CD4-positive, alpha-beta T cell treated with Interleukin-4 for 4 hours (primary cell): Measurements from ENCODE around the gene COL27A1.

Experiments used
- DNase-seq: peaks from one replicate; pipeline ENCODE4 v3.0.0-alpha.2; 2020

Gene COL27A1

DNA sequence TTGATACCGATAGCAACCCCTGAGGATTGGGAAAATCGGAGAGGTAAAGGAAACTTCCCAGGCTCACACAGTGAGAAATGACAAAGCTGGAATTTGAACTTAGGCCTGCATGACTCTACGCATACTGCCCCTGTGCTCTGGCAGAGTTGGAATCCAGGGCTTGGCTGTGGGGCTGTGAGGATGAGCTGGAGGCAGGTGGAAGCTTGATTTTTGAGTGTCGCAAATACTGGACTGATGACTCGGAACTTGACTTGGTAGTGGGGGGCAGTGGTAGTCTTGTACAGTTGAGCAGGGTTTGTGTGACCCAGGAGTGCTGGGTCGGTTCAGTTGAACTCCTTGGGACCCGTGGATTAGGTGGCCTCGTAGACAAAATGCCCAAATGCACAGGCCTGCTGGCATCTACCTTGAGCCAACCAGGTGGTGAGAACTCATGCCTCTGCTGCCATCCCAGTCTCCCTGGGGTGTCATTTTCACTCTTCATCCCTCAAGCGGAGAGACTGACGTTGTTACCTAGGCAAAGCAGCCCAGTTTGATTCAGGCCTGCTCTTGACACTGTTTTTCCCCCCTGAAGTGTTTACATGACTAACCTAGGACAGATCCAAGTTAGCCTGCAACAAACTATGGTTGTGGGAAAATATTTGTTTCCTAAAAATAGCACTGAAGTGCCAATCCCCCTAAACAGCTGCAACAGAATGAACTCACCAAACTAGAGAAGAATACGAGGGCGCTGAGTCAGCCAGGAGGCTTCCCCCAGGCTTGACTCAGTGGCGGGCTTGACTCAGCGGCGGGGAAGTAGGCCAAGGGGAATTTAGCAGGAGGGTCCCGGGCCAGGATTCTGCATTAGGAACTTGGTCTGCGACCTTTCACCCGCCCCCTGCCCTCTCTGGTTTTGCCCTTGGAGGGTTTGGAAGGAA is 121.8 kb downstream of the COL27A1 start:
- DNase-seq: no peak

- no peak for DNase-seq
Measured at GRCh38 chr9:114278356-114278755, 123.0 kb downstream of the COL27A1 start.

DNA sequence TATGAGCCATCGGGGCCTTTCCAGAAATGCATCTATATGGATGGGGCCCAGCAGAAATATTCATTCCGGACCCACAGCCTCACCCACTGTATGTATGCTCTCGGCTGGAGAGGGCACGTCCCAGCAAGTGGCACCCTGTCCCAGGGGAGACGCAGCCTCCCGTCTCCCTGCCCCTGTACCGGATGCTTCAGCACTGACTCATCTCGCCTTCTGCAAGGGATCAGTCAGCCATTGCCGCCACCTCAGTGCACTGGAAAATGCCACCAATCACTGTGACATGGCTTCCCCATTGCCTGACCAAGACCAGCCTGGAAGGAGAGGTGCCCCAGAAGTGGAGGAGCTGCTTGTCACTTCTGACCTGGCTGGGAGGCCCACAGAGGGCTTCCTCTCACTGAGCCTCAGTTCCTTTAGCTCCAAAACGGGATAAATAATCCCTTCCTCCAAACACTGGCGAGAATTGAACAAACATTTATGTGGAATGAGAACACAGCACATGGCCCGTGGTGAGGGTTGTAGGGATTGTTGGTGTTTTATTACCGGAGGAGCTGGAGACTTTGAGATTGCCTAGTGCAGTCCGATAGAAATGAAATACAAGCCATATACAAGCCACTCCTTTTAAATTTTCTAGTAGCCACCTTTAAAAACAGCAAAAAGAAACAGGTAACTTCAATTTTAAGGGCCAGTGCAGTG is 123.7 kb downstream of the COL27A1 start:
- no peak for DNase-seq

GRCh38 chr9:114279693-114280092 is 124.4 kb downstream of the COL27A1 start:
- DNase-seq: no peak

GRCh38 chr9:114280636-114281472 is 125.5 kb downstream of the COL27A1 start:
- DNase-seq: no peak

- no peak for DNase-seq
Measured at GRCh38 chr9:114281473-114282103, 126.3 kb downstream of the COL27A1 start.

DNA sequence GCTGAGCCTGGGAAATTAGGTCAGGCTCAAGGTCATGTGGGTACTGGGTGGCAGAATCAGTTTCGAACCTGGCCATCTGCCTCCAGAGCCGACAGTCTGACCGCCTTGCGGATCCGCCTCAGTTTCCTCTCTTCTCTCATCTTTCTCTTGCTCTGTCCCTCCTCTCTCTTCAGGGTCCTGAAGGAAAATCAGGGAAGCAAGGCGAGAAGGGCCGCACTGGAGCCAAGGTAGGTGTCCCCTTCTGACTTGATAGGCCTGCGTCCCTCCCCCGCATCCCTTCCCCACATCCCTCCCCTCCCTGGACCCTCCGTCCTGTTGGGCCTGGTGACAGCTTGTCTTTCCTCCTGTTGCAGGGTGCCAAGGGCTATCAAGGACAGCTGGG is 126.8 kb downstream of the COL27A1 start:
- DNase-seq: no peak

DNA sequence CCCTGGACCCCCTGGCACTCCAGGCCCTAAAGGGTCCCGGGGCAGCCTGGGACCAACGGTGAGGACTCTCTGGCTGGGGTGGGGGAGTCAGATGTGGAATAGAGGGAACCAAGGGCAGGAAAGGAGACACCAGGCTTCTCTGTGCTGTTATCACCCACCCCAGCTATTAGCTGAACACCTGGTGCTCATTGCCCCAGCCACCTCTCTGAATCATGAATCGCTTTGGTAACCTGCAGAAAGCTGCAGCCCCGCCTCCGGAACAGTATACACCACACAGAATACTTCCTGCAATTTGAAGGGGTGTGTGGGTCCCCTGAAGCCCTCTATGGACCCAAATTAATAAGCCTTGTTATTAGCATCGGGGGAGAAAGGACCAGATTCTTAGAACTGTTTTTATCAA is 127.2 kb downstream of the COL27A1 start:
- no peak for DNase-seq

DNA sequence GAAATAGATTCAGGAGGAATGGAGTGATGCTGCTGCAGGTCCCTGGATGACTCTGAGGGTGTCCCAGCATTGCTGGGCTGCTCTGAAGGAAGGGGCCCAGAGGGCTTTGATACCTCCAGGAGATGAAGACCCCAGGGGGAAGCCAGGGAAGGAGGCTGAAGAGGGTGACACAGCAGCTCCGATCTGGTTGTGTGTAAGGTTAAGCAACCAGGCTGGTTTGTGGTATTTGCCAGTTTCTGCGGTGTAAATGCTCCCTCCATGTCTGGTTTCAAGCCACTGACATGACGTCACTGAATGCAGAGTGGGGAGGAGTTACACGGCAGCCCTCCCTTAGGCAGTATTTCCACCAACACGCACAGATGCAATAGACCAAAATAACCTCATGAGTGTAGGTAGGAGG is 127.6 kb downstream of the COL27A1 start:
- peak; percentile 2 for DNase-seq

GRCh38 chr9:114283551-114284111 is 128.3 kb downstream of the COL27A1 start:
- DNase-seq: no peak

DNA sequence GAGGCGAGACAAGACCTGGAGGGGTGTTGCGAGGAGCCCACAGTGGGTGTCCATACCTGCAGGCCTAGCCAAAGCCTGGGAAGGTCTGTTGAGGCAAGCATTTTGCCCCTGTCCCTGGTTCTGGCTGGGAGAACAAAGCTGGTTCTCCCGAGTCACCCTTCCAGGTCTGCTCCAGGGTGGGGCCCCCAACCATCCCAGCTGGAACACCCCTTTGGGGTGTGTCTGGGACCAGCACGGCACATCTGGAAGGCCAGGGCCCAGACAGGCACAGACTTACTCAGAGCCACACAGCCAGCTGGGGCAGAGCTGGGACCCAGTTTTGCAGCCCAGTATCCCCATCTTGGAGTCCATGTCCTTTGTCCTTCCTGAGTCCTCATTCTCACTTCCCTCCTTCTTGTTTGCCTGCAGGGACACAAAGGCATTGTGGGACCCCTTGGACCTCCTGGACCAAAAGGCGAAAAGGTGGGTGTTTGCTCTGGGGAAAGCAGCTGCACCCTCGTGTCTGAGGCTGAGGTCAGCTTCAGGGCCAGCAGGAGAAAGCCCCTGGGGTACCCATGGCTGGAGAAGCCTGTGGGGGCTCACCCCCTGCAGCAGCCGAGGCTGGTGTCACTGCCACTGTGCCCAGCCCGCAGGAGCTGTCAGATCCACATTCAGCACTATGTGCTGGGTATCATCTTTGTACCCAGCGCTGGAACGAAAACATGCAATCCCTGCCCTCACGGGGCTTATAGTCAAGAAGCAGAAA is 129.2 kb downstream of the COL27A1 start:
- no peak for DNase-seq

GRCh38 chr9:114285166-114285867 is 130.0 kb downstream of the COL27A1 start:
- no peak for DNase-seq

GRCh38 chr9:114286146-114286679 is 130.9 kb downstream of the COL27A1 start:
- no peak for DNase-seq

GRCh38 chr9:114287001-114287762 is 131.8 kb downstream of the COL27A1 start:
- DNase-seq: no peak

- no peak for DNase-seq
Measured at GRCh38 chr9:114287763-114288192, 132.4 kb downstream of the COL27A1 start.

DNA sequence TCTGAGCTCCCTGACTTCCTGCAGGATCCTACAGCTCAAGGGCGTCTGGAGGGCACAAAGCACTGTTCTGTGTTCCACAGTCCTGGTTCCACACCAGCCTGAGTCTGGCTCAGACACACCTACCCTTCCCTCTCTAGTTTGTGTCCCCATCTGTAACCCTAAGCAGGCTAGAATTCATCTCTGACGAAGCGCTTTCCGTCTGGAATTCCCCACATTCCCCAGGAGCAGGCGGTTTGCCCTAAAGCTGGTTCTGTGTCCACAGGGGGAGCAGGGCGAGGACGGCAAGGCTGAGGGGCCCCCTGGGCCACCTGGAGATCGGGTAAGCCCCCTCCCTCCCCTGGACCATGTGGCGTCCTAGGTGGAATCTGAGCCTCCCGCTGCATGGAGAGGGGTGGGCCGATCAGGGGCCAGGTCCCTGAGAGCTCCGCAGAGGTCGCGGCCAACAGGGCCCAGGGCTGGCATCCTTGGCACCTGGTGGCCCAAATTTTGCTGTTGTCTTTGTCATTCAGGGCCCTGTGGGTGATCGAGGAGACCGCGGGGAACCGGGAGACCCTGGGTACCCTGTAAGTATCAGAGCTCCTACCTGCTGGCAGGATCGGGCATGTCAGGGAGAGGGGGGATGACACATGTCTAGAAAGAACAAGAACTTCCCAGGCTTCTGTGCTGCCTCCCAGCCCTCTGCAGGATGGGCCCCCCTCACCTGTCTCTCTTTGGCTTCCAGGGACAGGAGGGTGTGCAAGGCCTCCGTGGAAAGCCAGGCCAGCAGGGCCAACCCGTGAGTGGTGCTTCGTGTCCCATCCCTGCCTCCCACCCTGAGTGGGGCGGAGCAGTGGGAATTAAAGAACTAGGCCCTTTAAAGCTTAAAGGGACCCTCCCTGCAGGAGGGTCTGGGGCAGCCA is 133.1 kb downstream of the COL27A1 start:
- DNase-seq: no peak

GRCh38 chr9:114289106-114289505 is 133.8 kb downstream of the COL27A1 start:
- no peak for DNase-seq

DNA sequence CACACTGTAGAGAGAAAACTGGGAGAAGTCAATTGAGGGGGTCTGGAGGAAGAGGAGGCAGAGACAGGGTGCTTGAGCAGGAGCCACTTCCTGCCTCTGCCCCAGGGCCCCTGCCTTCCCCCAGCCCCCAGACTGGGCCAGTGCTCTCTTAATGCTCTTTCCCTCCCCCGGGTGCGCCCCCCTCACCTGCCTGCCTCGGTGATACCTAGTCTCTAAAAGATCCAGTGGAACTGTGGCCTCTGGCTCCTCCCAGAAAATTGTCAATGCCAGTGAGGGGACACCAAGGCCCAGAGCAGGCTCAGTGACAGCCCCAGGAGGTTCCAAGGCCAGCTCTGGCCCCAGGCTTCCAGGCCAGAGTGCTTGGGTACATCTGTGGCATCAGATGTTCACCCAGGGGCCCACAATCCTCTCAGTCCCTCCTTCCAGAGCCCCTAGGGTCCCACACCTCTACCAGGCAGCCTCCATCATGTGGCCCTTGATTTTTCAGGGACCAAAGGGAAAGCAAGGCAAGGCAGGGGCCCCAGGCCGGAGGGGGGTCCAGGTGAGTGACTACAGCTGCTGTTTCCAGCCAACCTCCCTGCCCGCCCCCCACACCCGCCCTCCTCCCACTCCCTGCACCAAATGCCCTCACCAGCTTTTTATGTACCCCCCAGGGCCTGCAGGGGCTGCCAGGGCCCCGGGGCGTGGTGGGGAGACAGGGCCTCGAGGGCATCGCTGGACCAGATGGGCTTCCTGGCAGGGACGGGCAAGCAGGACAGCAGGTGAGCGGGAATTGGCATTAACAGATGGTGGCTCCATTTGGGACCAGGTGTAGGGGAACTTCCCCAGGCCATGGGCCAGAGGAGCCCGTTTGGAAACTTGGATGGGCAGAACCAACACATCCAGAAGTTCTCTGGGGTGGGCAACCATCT is 134.5 kb downstream of the COL27A1 start:
- DNase-seq: no peak
